Non-pigmented ciliary epithelial cell (primary cell): ENCODE results near the gene CNBP.
"Not testable (repeated sequence)": the region's sequence is repeated elsewhere in the genome, so short reads cannot be mapped to it uniquely, and the experiment has no call there.

Experiments
- DNase-seq: peaks from one replicate; pipeline ENCODE4 v3.0.0-alpha.2; 2010; ENCODE audit warnings: low read depth

The CNBP gene

GRCh38 chr3:129184784-129185542 lies 1.3 kb upstream of the CNBP start:
- not testable (repeated sequence) for DNase-seq

- no peak for DNase-seq
These were observed 631 bp upstream of the CNBP start for GRCh38 chr3:129184396-129184657.

- no peak for DNase-seq
These were observed 1.1 kb downstream of the CNBP start for GRCh38 chr3:129182390-129183185.

- DNase-seq, result no peak
These were observed 1.9 kb downstream of the CNBP start for GRCh38 chr3:129181819-129182218.

- DNase-seq, result no peak
These were observed 3.2 kb downstream of the CNBP start for GRCh38 chr3:129180461-129180860.

GRCh38 chr3:129176051-129176450 lies 7.6 kb downstream of the CNBP start:
- DNase-seq, result no peak

- no peak for DNase-seq
These were observed 10.0 kb downstream of the CNBP start for GRCh38 chr3:129173725-129174124.

GRCh38 chr3:129173206-129173605 lies 10.5 kb downstream of the CNBP start:
- no peak for DNase-seq

- no peak for DNase-seq
These were observed 16.9 kb downstream of the CNBP start for GRCh38 chr3:129166579-129167332.

GRCh38 chr3:129165594-129165993 lies 18.1 kb downstream of the CNBP start:
- DNase-seq, result not testable (repeated sequence)

- no peak for DNase-seq
These were observed 19.2 kb downstream of the CNBP start for GRCh38 chr3:129164500-129164899.

GRCh38 chr3:129162729-129163579 lies 20.7 kb downstream of the CNBP start:
- DNase-seq, result no peak

- DNase-seq, result no peak
These were observed 21.8 kb downstream of the CNBP start for GRCh38 chr3:129161860-129162271.

- peak; percentile 78 for DNase-seq
These were observed 22.5 kb downstream of the CNBP start, which contains the start of gene ISY1 for GRCh38 chr3:129160891-129161859. Gene ISY1 (minus strand): TSS chr3:129161063. CDS start chr3:129160975, 88 bp downstream.

GRCh38 chr3:129144786-129145185 lies 38.9 kb downstream of the CNBP start:
- no peak for DNase-seq

- DNase-seq, result not testable (repeated sequence)
These were observed 42.7 kb downstream of the CNBP start for GRCh38 chr3:129141011-129141410.

- no peak for DNase-seq
These were observed 43.8 kb downstream of the CNBP start for GRCh38 chr3:129139911-129140310.

GRCh38 chr3:129136275-129136674 lies 47.4 kb downstream of the CNBP start:
- DNase-seq, result not testable (repeated sequence)

- no peak for DNase-seq
These were observed 51.4 kb downstream of the CNBP start for GRCh38 chr3:129132097-129132866.
